Measurements from ENCODE around the gene ZDBF2.

ZDBF2 gene

GRCh38 chr2:206273905-206274304, 558 bp upstream of the ZDBF2 start:
- no peak for DNase-seq (ENCODE audit: low read depth, low spot score)
- Histone ChIP-seq H3K4me3 (ENCODE audit: insufficient read length, low read depth) (peak overlapping the region; percentile 88), H3K9ac (ENCODE audit: insufficient read length, low read depth) (peak overlapping the region; percentile 52), H3K9me3 (ENCODE audit: insufficient read depth, low read length) (no peaks in the 10 kb centered on the region), H3K4me1 (ENCODE audit: insufficient read depth, insufficient read length) (no peaks in the 10 kb centered on the region), H3K36me3 (ENCODE audit: insufficient read depth, insufficient read length, low read length) (no peaks in the 10 kb centered on the region), H3K27me3 (ENCODE audit: insufficient read depth, insufficient read length) (peaks cover 11% of the 10 kb centered on the region)
- TF ChIP-seq SUZ12 (IDR thresholded peaks at IDR 0.05; ENCODE audit: extremely low read depth, insufficient read depth, insufficient read length): no peak
- no peak for TF ChIP-seq ZNF274 (IDR thresholded peaks at IDR 0.05; ENCODE audit: low read depth, low read length)
- no peak for TF ChIP-seq YY1 (IDR thresholded peaks at IDR 0.05; ENCODE audit: insufficient read depth, insufficient read length)

GRCh38 chr2:206275312-206276055, 1.0 kb downstream of the ZDBF2 start:
- Histone ChIP-seq H3K27me3 (ENCODE audit: insufficient read depth, insufficient read length) (peaks cover 11% of the 10 kb centered on the region), H3K4me1 (ENCODE audit: insufficient read depth, insufficient read length) (no peaks in the 10 kb centered on the region), H3K9me3 (ENCODE audit: insufficient read depth, low read length) (no peaks in the 10 kb centered on the region), H3K4me3 (ENCODE audit: insufficient read length, low read depth) (peak overlapping the region; percentile 88), H3K9ac (ENCODE audit: insufficient read length, low read depth) (peak overlapping the region; percentile 90), H3K36me3 (ENCODE audit: insufficient read depth, insufficient read length, low read length) (no peaks in the 10 kb centered on the region)
- TF ChIP-seq SUZ12 (IDR thresholded peaks at IDR 0.05; ENCODE audit: extremely low read depth, insufficient read depth, insufficient read length) (no peak), YY1 (IDR thresholded peaks at IDR 0.05; ENCODE audit: insufficient read depth, insufficient read length) (no peak)
- DNase-seq (ENCODE audit: low read depth, low spot score): peak; percentile 18

- H3K4me3 ChIP-seq (ENCODE audit: insufficient read length, low read depth): peak overlapping the region; percentile 88
- TF ChIP-seq SUZ12 (IDR thresholded peaks at IDR 0.05; ENCODE audit: extremely low read depth, insufficient read depth, insufficient read length) (no peak), ZNF274 (IDR thresholded peaks at IDR 0.05; ENCODE audit: low read depth, low read length) (no peak), YY1 (IDR thresholded peaks at IDR 0.05; ENCODE audit: insufficient read depth, insufficient read length) (no peak)
- H3K27me3 ChIP-seq (ENCODE audit: insufficient read depth, insufficient read length): peaks cover 11% of the 10 kb centered on the region
- H3K9ac ChIP-seq (ENCODE audit: insufficient read length, low read depth): peak overlapping the region; percentile 90
- H3K9me3 ChIP-seq (ENCODE audit: insufficient read depth, low read length): no peaks in the 10 kb centered on the region
- peaks cover 2% of the 10 kb centered on the region for H3K36me3 ChIP-seq (ENCODE audit: insufficient read depth, insufficient read length, low read length)
- DNase-seq (ENCODE audit: low read depth, low spot score): no peak
- no peaks in the 10 kb centered on the region for H3K4me1 ChIP-seq (ENCODE audit: insufficient read depth, insufficient read length)
Observed at GRCh38 chr2:206276169-206276942, 1.9 kb downstream of the ZDBF2 start.

GRCh38 chr2:206277503-206277902, 3.0 kb downstream of the ZDBF2 start:
- Histone ChIP-seq H3K9ac (ENCODE audit: insufficient read length, low read depth) (no peak overlapping the region), H3K27me3 (ENCODE audit: insufficient read depth, insufficient read length) (peaks cover 11% of the 10 kb centered on the region), H3K36me3 (ENCODE audit: insufficient read depth, insufficient read length, low read length) (peaks cover 14% of the 10 kb centered on the region), H3K4me3 (ENCODE audit: insufficient read length, low read depth) (no peak overlapping the region), H3K4me1 (ENCODE audit: insufficient read depth, insufficient read length) (no peaks in the 10 kb centered on the region), H3K9me3 (ENCODE audit: insufficient read depth, low read length) (no peaks in the 10 kb centered on the region)
- TF ChIP-seq ZNF274 (IDR thresholded peaks at IDR 0.05; ENCODE audit: low read depth, low read length): no peak
- no peak for TF ChIP-seq SUZ12 (IDR thresholded peaks at IDR 0.05; ENCODE audit: extremely low read depth, insufficient read depth, insufficient read length)
- no peak for TF ChIP-seq YY1 (IDR thresholded peaks at IDR 0.05; ENCODE audit: insufficient read depth, insufficient read length)
- no peak for DNase-seq (ENCODE audit: low read depth, low spot score)

DNA sequence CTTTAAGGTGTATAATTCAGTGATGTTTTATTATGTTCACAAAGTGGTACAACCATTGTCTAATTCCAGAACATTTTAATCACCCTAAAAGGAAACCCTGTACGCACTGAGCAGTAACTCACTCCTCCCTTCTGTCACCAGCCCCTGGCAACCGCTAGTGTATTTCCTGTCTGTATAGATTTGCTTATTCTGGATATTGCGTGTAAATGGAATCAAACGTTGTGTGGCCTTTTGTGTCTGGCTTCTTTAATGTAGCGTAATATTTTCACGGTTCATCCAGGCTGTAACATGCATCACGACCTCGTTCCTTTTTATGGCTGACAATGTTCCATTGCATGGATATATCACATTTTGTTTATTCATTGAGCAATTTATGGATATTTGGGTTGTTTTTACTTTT, 8.3 kb downstream of the ZDBF2 start:
- TF ChIP-seq SUZ12 (IDR thresholded peaks at IDR 0.05; ENCODE audit: extremely low read depth, insufficient read depth, insufficient read length): no peak
- TF ChIP-seq YY1 (IDR thresholded peaks at IDR 0.05; ENCODE audit: insufficient read depth, insufficient read length): no peak
- TF ChIP-seq ZNF274 (IDR thresholded peaks at IDR 0.05; ENCODE audit: low read depth, low read length): no peak
- Histone ChIP-seq H3K9me3 (ENCODE audit: insufficient read depth, low read length) (peaks cover 13% of the 10 kb centered on the region), H3K4me3 (ENCODE audit: insufficient read length, low read depth) (no peak overlapping the region), H3K4me1 (ENCODE audit: insufficient read depth, insufficient read length) (no peaks in the 10 kb centered on the region), H3K9ac (ENCODE audit: insufficient read length, low read depth) (no peak overlapping the region), H3K36me3 (ENCODE audit: insufficient read depth, insufficient read length, low read length) (peaks cover 22% of the 10 kb centered on the region), H3K27me3 (ENCODE audit: insufficient read depth, insufficient read length) (no peaks in the 10 kb centered on the region)
- no peak for DNase-seq (ENCODE audit: low read depth, low spot score)

- Histone ChIP-seq H3K9ac (ENCODE audit: insufficient read length, low read depth) (no peak overlapping the region), H3K4me1 (ENCODE audit: insufficient read depth, insufficient read length) (no peaks in the 10 kb centered on the region), H3K27me3 (ENCODE audit: insufficient read depth, insufficient read length) (no peaks in the 10 kb centered on the region), H3K36me3 (ENCODE audit: insufficient read depth, insufficient read length, low read length) (peaks cover 21% of the 10 kb centered on the region), H3K4me3 (ENCODE audit: insufficient read length, low read depth) (no peak overlapping the region), H3K9me3 (ENCODE audit: insufficient read depth, low read length) (peaks cover 43% of the 10 kb centered on the region)
- no peak for TF ChIP-seq ZNF274 (IDR thresholded peaks at IDR 0.05; ENCODE audit: low read depth, low read length)
- TF ChIP-seq SUZ12 (IDR thresholded peaks at IDR 0.05; ENCODE audit: extremely low read depth, insufficient read depth, insufficient read length): no peak
- TF ChIP-seq YY1 (IDR thresholded peaks at IDR 0.05; ENCODE audit: insufficient read depth, insufficient read length): no peak
- DNase-seq (ENCODE audit: low read depth, low spot score): no peak
Observed at GRCh38 chr2:206287197-206287596, 12.7 kb downstream of the ZDBF2 start.

DNA sequence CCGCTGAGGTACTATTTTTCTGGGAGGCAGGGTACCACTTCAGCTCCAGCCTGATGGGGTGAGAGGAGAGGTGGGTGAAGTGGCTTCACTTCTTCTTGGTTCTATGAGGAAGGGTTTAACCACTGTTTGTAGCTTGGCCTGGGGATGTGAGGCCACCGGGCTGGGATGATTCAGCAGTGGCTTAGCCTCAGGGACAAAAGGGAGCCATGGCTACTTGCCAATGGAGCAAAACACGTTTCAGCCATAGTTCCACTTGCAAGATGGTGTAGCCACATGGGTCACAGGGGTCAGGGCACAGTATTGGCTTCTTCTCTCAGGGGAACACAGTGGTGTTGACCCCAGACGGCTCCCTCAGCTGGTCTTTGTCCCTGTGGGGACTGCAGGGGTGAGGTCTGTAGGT, 14.9 kb downstream of the ZDBF2 start:
- peaks cover 43% of the 10 kb centered on the region for H3K9me3 ChIP-seq (ENCODE audit: insufficient read depth, low read length)
- H3K4me1 ChIP-seq (ENCODE audit: insufficient read depth, insufficient read length): no peaks in the 10 kb centered on the region
- DNase-seq (ENCODE audit: low read depth, low spot score): no peak
- no peak overlapping the region for H3K4me3 ChIP-seq (ENCODE audit: insufficient read length, low read depth)
- H3K36me3 ChIP-seq (ENCODE audit: insufficient read depth, insufficient read length, low read length): peaks cover 10% of the 10 kb centered on the region
- no peaks in the 10 kb centered on the region for H3K27me3 ChIP-seq (ENCODE audit: insufficient read depth, insufficient read length)
- no peak overlapping the region for H3K9ac ChIP-seq (ENCODE audit: insufficient read length, low read depth)
- TF ChIP-seq YY1 (IDR thresholded peaks at IDR 0.05; ENCODE audit: insufficient read depth, insufficient read length) (no peak), ZNF274 (IDR thresholded peaks at IDR 0.05; ENCODE audit: low read depth, low read length) (no peak), SUZ12 (IDR thresholded peaks at IDR 0.05; ENCODE audit: extremely low read depth, insufficient read depth, insufficient read length) (no peak)
